DND-41 (cell line): ENCODE results near the gene MR1.
A peak's percentile ranks its signal among the peaks of the same experiment; 100 is the strongest.

ENCODE experiments used
- ATAC-seq: fragments of 200-7000 bp; cut with Tn5 transposase; 3 replicates; pipeline ENCODE4 v1.9.1; 2021; ENCODE audit warnings: low read depth; ENCODE audit not compliant: insufficient read depth
- DNase-seq: peaks from one replicate; pipeline ENCODE4 v3.0.0-alpha.2; 2020
- H2AFZ ChIP-seq: 2 replicates; pipeline ENCODE4 v1.6.0; 2012; ENCODE audit warnings: low read depth, low read length
- H3K27ac ChIP-seq: 2 replicates; pipeline ENCODE4 v1.5.1; 2012; ENCODE audit warnings: low read length, inconsistent platforms
- H3K27me3 ChIP-seq: fragments of 200-600 bp; sonication (generic); 2 replicates; pipeline ENCODE4 v1.6.0; 2012; ENCODE audit warnings: low read length, mild to moderate bottlenecking, inconsistent platforms; ENCODE audit not compliant: insufficient read depth, poor library complexity
- H3K36me3 ChIP-seq: 2 replicates; pipeline ENCODE4 v1.5.1; 2012; ENCODE audit warnings: low read length, inconsistent platforms; ENCODE audit not compliant: insufficient read depth
- H3K4me1 ChIP-seq: 2 replicates; pipeline ENCODE4 v1.5.1; 2012; ENCODE audit warnings: mild to moderate bottlenecking, low read length; ENCODE audit not compliant: insufficient read depth
- H3K4me2 ChIP-seq: 2 replicates; pipeline ENCODE4 v1.6.0; 2012; ENCODE audit warnings: mild to moderate bottlenecking, moderate library complexity, low read length, inconsistent platforms; ENCODE audit not compliant: insufficient read depth
- H3K4me3 ChIP-seq, 2 experiments: fragments of 200-600 bp in 1 of 2; shearing (Covaris generic) in 1 of 2; 2 replicates each; pipeline ENCODE4 v1.5.1; 2012 to 2016; ENCODE audit warnings: inconsistent platforms in 2 of 2, low read length in 2 of 2, mild to moderate bottlenecking in 2 of 2, low read depth in 1 of 2, moderate library complexity in 1 of 2
- H3K79me2 ChIP-seq: 2 replicates; pipeline ENCODE4 v1.6.0; 2012; ENCODE audit warnings: low read length, inconsistent platforms; ENCODE audit not compliant: insufficient read depth
- H3K9ac ChIP-seq: 2 replicates; pipeline ENCODE4 v1.6.0; 2012; ENCODE audit warnings: low read depth, mild to moderate bottlenecking, inconsistent platforms, low read length, moderate library complexity
- H3K9me3 ChIP-seq: 2 replicates; pipeline ENCODE4 v1.5.1; 2012; ENCODE audit warnings: low read length, moderate library complexity, mild to moderate bottlenecking, inconsistent platforms; ENCODE audit not compliant: insufficient read depth, severe bottlenecking
- H4K20me1 ChIP-seq: 2 replicates; pipeline ENCODE4 v1.6.0; 2012; ENCODE audit warnings: low read length; ENCODE audit not compliant: insufficient read depth
- EZH2 ChIP-seq: IDR thresholded peaks from 3 replicates; pipeline ENCODE4 v1.6.1; 2012; ENCODE audit warnings: borderline replicate concordance, low read depth, mild to moderate bottlenecking, moderate library complexity, low read length, inconsistent platforms; ENCODE audit not compliant: severe bottlenecking
- TF ChIP-seq, protein P1 (sequence below): IDR thresholded peaks from 2 replicates; pipeline ENCODE4 v1.5.1; 2012; ENCODE audit warnings: borderline replicate concordance, low read length, moderate library complexity, mild to moderate bottlenecking; ENCODE audit not compliant: poor library complexity, severe bottlenecking; ENCODE audit errors: extremely low read depth

Gene MR1

DNA sequence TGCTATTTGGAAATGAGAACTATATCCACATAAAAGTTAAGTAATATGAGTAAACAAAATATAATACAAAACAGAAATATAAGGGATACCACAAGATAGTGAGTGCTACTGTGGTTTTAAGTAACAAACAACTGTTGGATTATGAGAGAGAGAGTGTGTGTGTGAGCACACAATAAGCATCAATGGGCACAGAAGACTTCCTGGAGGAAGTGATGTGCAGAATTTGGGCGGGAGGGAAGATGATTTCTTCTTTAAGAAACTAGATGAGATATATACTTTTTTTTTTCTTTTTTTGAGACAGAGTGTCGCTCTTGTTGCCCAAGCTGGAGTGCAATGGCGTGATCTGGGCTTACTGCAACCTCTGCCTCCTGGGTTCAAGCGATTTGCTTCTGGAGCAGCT is 46.8 kb downstream of the MR1 start:
- ATAC-seq, result 0 out of 3 replicates have a peak, but pooled peaks have one; percentile 28
- Histone ChIP-seq H3K4me2 (no peak overlapping the region), H3K4me3 (no peak overlapping the region), H3K27me3 (no peaks in the 10 kb centered on the region), H3K4me1 (peaks cover 17% of the 10 kb centered on the region), H3K9me3 (no peaks in the 10 kb centered on the region), H3K27ac (no peak overlapping the region), H4K20me1 (no peaks in the 10 kb centered on the region), H3K79me2 (no peaks in the 10 kb centered on the region), H2AFZ (peak overlapping the region; percentile 19; the same call in 1 of the 2 replicates), H3K36me3 (no peaks in the 10 kb centered on the region), H3K9ac (no peak overlapping the region)
- DNase-seq, result no peak
- TF ChIP-seq, protein P1, sequence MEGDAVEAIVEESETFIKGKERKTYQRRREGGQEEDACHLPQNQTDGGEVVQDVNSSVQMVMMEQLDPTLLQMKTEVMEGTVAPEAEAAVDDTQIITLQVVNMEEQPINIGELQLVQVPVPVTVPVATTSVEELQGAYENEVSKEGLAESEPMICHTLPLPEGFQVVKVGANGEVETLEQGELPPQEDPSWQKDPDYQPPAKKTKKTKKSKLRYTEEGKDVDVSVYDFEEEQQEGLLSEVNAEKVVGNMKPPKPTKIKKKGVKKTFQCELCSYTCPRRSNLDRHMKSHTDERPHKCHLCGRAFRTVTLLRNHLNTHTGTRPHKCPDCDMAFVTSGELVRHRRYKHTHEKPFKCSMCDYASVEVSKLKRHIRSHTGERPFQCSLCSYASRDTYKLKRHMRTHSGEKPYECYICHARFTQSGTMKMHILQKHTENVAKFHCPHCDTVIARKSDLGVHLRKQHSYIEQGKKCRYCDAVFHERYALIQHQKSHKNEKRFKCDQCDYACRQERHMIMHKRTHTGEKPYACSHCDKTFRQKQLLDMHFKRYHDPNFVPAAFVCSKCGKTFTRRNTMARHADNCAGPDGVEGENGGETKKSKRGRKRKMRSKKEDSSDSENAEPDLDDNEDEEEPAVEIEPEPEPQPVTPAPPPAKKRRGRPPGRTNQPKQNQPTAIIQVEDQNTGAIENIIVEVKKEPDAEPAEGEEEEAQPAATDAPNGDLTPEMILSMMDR, result no peak
- no peak for TF ChIP-seq EZH2

DNA sequence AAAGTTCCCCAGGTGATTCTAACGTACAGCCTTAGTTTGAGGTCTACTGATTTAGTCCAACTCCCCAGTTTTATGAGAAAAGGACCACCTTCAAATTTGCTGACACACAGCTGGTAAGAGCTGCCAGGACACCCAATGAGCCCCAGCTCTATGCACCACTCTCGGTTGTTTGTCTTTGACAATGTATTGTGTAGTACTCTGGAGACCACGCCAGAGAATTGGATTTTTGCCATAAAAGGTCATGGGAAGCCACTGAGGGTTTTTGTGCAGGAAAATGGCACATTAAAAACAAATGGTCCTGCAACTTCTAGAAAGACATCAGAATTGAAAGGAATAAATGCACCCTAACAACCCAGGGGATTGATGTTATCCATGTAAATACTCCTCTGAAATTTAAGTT is 47.6 kb downstream of the MR1 start:
- no peaks in the 10 kb centered on the region for H3K27me3 ChIP-seq
- no peaks in the 10 kb centered on the region for H3K36me3 ChIP-seq
- no peak overlapping the region for H3K9ac ChIP-seq
- H3K4me3 ChIP-seq, result no peak overlapping the region
- H3K4me2 ChIP-seq, result no peak overlapping the region
- H4K20me1 ChIP-seq, result no peaks in the 10 kb centered on the region
- DNase-seq, result no peak
- ATAC-seq, result no peak
- no peak overlapping the region for H3K27ac ChIP-seq
- peaks cover 17% of the 10 kb centered on the region for H3K4me1 ChIP-seq
- H3K79me2 ChIP-seq, result no peaks in the 10 kb centered on the region
- no peak overlapping the region for H2AFZ ChIP-seq
- TF ChIP-seq EZH2, result no peak
- TF ChIP-seq, protein P1, result no peak
- no peaks in the 10 kb centered on the region for H3K9me3 ChIP-seq

DNA sequence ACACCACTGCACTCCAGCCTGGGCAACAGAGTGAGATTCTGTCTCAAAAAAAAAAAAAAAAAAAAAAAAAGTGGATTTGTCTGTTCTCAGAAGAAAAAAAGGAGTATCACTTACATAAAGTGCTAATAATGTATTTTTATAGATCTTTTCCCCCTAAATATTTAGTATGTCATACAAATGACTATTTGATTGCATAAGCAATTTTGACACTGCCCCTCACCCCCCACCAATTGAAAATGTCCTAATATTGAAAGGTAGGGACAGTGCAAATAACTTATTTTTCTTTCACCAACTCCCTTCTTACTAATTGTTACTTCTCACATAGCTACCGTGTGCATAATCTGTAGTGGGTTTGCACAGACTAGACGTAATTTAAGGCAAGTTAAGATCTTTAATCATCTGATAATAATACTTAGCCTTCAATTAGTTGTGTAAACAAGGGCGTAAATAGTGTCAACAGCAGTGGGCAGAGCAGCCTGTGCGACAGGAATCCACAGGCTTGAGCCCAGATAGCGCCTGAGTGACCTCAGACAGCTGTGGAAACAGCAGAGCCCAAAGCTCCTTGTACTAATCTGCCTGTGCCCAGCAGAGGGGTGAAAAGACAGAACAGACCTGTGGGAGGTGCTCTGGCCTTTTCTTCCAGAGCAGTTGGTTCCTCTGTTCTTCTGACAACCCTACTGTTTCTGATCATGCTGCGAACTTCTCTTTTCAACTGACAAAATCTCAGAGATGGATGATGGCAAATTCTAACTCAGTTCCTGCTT is 50.2 kb downstream of the MR1 start:
- ATAC-seq, result no peak
- no peak overlapping the region for H3K4me2 ChIP-seq
- H3K4me3 ChIP-seq, result no peak overlapping the region

More for the DNA sequence above, 50.2 kb downstream of the MR1 start:
- TF ChIP-seq, protein P1, result peak; percentile 67
- no peak for TF ChIP-seq EZH2
- H3K4me1 ChIP-seq, result peaks cover 17% of the 10 kb centered on the region
- no peaks in the 10 kb centered on the region for H3K27me3 ChIP-seq
- DNase-seq, result peak; percentile 41
- H3K36me3 ChIP-seq, result no peaks in the 10 kb centered on the region
- no peaks in the 10 kb centered on the region for H3K9me3 ChIP-seq
- no peak overlapping the region for H3K27ac ChIP-seq
- H4K20me1 ChIP-seq, result peaks cover 4% of the 10 kb centered on the region; the same call in 1 of the 2 replicates
- H3K79me2 ChIP-seq, result peaks cover 5% of the 10 kb centered on the region
- H3K9ac ChIP-seq, result no peak overlapping the region
- no peak overlapping the region for H2AFZ ChIP-seq
